Measurements from ENCODE around the gene HOMER3.

HOMER3 gene

DNA sequence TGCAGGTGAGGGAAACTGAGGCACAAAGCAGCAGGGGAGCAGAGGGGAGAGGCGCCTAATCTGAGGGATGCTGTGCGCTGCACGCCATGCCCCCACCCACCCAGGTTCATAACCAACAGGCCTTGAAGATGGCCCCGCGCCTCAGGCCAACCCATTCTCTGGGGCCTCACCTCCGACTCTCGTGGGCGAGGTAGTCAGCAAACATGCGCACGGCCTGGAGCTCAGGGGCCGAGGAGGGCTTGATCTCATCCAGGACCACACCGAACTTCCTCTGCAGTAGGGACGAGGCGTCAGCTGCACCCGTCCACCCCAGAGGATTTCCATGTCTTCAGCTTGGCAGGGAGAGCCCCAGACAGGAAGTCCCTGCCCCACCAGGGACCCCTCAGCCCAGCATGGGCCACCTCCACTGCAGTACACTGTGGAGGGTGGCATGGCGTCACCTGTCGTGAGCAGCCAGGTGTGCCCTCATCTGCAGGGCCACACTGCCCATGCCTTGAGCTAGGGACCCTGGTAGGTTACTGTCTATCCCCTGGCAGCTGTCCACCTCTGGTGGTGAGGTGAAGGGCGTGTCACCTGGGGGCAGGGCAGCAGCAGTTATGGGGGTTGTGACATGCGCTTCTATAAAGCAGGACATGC, 30.1 kb downstream of the HOMER3 start:
- H3K4me3 ChIP-seq (ENCODE audit: control insufficient read depth, low read depth, low read length), result no peak overlapping the region
- no peak for DNase-seq (ENCODE audit: low read depth)
- TF ChIP-seq, protein P1, sequence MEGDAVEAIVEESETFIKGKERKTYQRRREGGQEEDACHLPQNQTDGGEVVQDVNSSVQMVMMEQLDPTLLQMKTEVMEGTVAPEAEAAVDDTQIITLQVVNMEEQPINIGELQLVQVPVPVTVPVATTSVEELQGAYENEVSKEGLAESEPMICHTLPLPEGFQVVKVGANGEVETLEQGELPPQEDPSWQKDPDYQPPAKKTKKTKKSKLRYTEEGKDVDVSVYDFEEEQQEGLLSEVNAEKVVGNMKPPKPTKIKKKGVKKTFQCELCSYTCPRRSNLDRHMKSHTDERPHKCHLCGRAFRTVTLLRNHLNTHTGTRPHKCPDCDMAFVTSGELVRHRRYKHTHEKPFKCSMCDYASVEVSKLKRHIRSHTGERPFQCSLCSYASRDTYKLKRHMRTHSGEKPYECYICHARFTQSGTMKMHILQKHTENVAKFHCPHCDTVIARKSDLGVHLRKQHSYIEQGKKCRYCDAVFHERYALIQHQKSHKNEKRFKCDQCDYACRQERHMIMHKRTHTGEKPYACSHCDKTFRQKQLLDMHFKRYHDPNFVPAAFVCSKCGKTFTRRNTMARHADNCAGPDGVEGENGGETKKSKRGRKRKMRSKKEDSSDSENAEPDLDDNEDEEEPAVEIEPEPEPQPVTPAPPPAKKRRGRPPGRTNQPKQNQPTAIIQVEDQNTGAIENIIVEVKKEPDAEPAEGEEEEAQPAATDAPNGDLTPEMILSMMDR (IDR thresholded peaks at IDR 0.05; ENCODE audit: control insufficient read depth, insufficient read depth, low read depth, low read length, missing control alignments), result no peak

DNA sequence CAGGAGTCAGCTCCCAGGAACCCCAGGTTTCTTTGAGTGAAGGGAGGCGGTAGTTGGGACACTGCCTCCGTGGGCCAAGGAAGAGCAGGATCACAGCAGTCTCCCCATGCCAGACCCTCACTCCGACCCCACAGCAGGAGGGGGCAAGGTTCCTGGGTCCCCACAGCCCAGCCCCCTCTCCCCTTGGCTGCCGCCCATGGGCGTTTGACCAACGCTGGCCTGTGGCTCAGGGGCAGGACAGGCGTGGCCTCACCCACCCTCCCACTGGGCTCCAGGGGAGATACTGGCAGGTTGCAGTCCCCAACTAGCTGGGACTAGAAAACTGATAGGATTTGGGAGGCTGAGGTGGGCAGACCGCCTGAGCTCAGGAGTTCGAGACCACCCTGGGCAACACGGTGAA, 31.0 kb downstream of the HOMER3 start:
- TF ChIP-seq, protein P1 (IDR thresholded peaks at IDR 0.05; ENCODE audit: control insufficient read depth, insufficient read depth, low read depth, low read length, missing control alignments), result no peak
- H3K4me3 ChIP-seq (ENCODE audit: control insufficient read depth, low read depth, low read length), result no peak overlapping the region
- DNase-seq (ENCODE audit: low read depth), result no peak

DNA sequence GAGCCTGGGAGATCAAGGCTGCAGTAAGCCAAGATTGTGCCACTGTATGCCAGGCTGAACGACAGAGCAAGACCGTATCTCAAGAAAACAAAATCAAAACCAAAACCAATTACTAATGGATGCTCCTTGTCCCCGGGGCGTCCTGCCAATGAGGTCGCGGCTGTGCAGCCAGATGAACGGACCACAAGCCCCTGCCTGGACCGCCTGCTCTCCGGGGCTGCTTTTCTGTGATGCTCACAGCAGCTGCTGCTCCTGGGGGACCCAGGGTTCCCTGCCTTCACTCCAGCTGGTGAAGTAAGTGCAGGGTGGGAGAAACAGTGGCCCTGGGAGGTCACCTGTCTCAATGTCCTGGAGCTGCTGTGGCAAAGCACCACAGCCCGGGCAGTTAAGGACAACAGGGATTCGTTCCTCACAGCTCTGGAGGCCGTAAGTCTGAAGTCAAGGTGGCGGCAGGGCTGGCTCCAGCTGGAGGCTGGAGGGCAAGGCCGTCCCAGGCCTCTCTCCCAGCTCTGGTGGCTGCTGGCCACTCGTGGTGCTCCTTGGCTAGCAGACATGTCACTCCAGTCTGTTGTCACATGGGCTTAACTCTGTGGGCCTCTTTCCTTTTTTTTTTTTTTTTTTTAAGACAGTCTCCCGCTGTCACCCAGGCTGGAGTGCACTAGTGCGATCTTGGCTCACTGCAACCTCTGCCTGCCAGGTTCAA, 31.9 kb downstream of the HOMER3 start:
- DNase-seq (ENCODE audit: low read depth), result no peak
- H3K4me3 ChIP-seq (ENCODE audit: control insufficient read depth, low read depth, low read length), result no peak overlapping the region
- TF ChIP-seq, protein P1 (IDR thresholded peaks at IDR 0.05; ENCODE audit: control insufficient read depth, insufficient read depth, low read depth, low read length, missing control alignments), result no peak

DNA sequence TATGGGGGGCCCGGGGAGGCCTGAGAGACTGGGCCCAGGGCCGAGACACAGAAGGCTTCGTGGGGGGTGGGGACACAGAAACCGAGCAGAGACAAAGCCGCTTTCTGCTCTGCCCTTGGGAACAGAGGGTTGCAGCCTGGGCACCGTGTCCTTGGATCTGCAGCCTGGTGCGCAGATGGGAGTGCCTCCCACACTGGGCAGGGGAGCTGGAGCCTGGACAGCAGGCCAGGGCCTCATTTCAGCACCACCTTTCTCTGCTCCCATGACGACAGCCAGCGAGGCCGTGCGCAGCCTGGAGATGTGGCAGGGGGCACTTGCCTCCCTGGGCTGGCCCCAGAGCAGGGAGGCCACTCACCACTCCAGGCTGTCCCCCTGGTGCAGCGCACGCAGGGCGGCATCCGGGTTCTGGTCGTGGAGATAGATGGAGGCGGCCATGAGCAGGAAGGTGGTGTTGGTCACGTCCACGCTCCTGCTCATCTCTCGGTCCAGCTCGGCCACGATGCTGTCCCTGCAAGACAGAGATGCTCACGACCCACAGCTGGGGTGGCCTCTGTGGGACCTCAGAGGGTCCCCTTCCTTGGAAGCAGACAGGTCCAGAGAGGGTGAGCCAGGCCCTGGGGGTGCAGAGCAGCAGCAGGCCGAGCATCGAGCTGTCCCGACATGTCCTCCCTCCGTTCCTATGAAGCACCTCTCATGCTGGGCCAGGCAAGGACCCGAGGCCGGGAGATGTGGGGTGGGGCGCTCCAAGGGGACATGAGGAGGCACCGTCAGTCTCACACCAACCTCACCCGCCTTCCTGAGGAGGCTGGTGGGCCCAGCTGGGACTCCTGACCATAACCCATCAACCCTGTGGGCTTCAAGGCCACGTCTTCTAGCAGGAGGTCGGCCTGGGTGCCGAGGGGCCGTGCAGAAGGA, 34.2 kb downstream of the HOMER3 start:
- no peak overlapping the region for H3K4me3 ChIP-seq (ENCODE audit: control insufficient read depth, low read depth, low read length)
- TF ChIP-seq, protein P1 (IDR thresholded peaks at IDR 0.05; ENCODE audit: control insufficient read depth, insufficient read depth, low read depth, low read length, missing control alignments), result no peak
- DNase-seq (ENCODE audit: low read depth), result no peak

DNA sequence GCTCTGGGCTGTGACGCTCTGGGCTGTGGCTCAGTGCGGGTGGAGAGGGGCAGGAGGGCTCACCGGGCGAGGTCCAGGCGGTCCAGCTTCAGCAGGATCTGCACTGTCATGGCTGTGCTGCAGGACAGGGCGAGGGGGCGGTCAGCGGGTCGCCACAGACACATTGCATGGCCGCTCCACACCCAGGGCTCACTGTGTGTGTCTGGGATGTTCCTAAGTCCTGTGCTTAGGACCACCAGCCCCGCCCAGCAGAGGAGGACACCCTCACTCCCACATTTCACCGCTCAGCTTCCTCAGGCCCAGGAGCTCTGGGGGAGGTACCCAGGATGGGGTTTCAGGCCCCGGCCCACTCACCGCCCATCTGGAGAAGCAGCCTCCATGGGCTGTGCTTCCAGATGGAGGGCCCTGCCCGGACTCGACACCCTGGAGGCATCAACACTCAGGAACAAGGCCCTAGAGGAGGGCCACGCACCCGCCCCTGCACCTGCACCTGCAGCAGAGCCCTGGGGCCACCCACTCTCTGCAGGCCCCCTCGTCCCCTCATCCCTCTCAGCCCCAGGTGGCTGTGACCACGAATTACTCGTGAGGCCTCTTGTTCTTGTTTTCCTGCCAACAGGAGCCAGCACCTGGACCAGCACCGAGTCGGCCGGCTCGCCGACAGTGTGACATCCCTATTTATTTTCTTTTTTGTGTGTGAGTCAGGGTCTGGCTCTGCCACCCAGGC, 35.3 kb downstream of the HOMER3 start:
- no peak overlapping the region for H3K4me3 ChIP-seq (ENCODE audit: control insufficient read depth, low read depth, low read length)
- no peak for DNase-seq (ENCODE audit: low read depth)
- TF ChIP-seq, protein P1 (IDR thresholded peaks at IDR 0.05; ENCODE audit: control insufficient read depth, insufficient read depth, low read depth, low read length, missing control alignments), result no peak

DNA sequence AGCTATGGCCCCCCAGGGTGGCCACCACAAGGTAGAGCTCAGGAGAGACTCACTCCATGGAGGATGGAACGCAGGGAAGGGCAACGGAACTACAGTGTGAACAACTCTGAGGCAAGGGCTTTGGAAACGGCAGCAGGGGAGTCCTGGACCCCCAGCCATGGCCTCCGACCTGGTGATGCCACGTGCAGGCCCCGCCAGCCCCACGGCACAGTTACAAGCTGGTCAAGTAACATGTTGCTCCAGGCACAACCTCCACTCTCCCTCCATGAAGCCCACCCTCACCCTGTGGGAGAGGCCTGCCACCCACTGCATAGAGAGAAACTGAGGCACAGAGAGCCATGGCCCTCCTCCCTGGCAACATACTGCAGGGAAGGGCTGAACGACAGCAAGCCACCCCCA, 36.0 kb downstream of the HOMER3 start:
- no peak for DNase-seq (ENCODE audit: low read depth)
- H3K4me3 ChIP-seq (ENCODE audit: control insufficient read depth, low read depth, low read length), result no peak overlapping the region
- TF ChIP-seq, protein P1 (IDR thresholded peaks at IDR 0.05; ENCODE audit: control insufficient read depth, insufficient read depth, low read depth, low read length, missing control alignments), result no peak

Measured in AG09309 (cell line).